PC-3 (cell line): Measurements from ENCODE around the gene TRIM71.

ENCODE experiments used
- CTCF ChIP-seq: fragments of 300-600 bp; sonication (generic); conservative IDR thresholded peaks from 2 replicates; pipeline ENCODE4 v1.5.1; 2017; ENCODE audit warnings: antibody characterized with exemption, low read depth, mild to moderate bottlenecking, low read length
- EZH2 ChIP-seq: fragments of 300-600 bp; sonication (generic); IDR thresholded peaks from one replicate; pipeline ENCODE4 v1.6.1; 2017; ENCODE audit warnings: antibody characterized with exemption, mild to moderate bottlenecking, low read length; ENCODE audit not compliant: unreplicated experiment

GRCh38 chr3:32946973-32947788 is 129.4 kb downstream of the TRIM71 start:
- TF ChIP-seq EZH2: no peak
- no peak for TF ChIP-seq CTCF
